B cell (primary cell): ENCODE measurements around the gene SMAP2. TPM values are rescaled to one million over a fixed set of nuclear protein-coding genes. Genes with fewer than 3 reads are reported as not detected.

Source experiments
- ATAC-seq: fragments of 200-7000 bp; cut with Tn5 transposase; one replicate; pipeline ENCODE4 v1.10.0; 2021; ENCODE audit warnings: low read depth, mild to moderate bottlenecking, moderate number of reproducible peaks, moderate library complexity
- CTCF ChIA-PET: fragments of 350-600 bp; sonication (Branson Sonifier 250); formaldehyde crosslinking; loops from one replicate; lab custom pipeline; 2021; ENCODE audit warnings: antibody characterized with exemption, inconsistent platforms; lab: Charles Lee
- POLR2A ChIA-PET: fragments of 350-600 bp; sonication (Branson Sonifier 250); formaldehyde crosslinking; loops from one replicate; lab custom pipeline; 2021; ENCODE audit warnings: antibody characterized with exemption; lab: Charles Lee
- DNase-seq: peaks from one replicate; pipeline ENCODE4 v3.0.0; 2013
- H2AFZ ChIP-seq: 2 replicates; pipeline ENCODE4 v1.6.1; 2012; ENCODE audit warnings: mild to moderate bottlenecking, low read depth, low read length; ENCODE audit not compliant: insufficient read depth, poor library complexity, severe bottlenecking
- H3K27ac ChIP-seq, 2 donors: 1 replicate in 1 of 2; 2 replicates in 1 of 2; pipeline ENCODE4 v1.5.1; 2012 to 2013; ENCODE audit warnings: low read length in 2 of 2, mild to moderate bottlenecking in 2 of 2, moderate library complexity in 1 of 2
- H3K27me3 ChIP-seq, 4 experiments: fragments of 200-600 bp in 1 of 4; sonication (generic) in 1 of 4; replicated peaks in 1 of 4; 1 replicate in 2 of 4; 2 replicates in 2 of 4; pipeline versions ENCODE4 v1.6.1 to v1.7.0; 2013 to 2016; ENCODE audit warnings: low read length in 3 of 4, mild to moderate bottlenecking in 2 of 4, mixed read lengths in 1 of 4, moderate library complexity in 1 of 4; ENCODE audit not compliant: insufficient read depth in 4 of 4, control insufficient read depth in 3 of 4; ENCODE audit errors: control extremely low read depth in 1 of 4
- H3K36me3 ChIP-seq, 2 experiments: replicated peaks in 1 of 2; 1 replicate in 1 of 2; 2 replicates in 1 of 2; pipeline versions ENCODE4 v1.6.1 to v1.7.1; 2013; ENCODE audit warnings: low read length in 1 of 2; ENCODE audit not compliant: insufficient read depth in 2 of 2, control insufficient read depth in 1 of 2; ENCODE audit errors: control extremely low read depth in 1 of 2, extremely low read depth in 1 of 2
- H3K4me1 ChIP-seq, 2 donors: fragments of 200-600 bp in 1 of 2; sonication (generic) in 1 of 2; 1 replicate in 1 of 2; 2 replicates in 1 of 2; pipeline versions ENCODE4 v1.5.1 to v1.6.1; 2013 to 2017; ENCODE audit warnings: low read length in 2 of 2; ENCODE audit not compliant: control insufficient read depth in 2 of 2, insufficient read depth in 2 of 2
- H3K4me2 ChIP-seq: replicated peaks from 2 replicates; pipeline ENCODE3; 2012; ENCODE audit warnings: mild to moderate bottlenecking, low read depth, low read length; ENCODE audit not compliant: poor library complexity, severe bottlenecking
- H3K4me3 ChIP-seq, 5 experiments: fragments of 200-600 bp in 1 of 5; sonication (generic) in 1 of 5; 1 replicate in 3 of 5; 2 replicates in 2 of 5; pipeline versions ENCODE4 v1.5.1 to v1.7.0; 2011 to 2016; ENCODE audit warnings: low read length in 4 of 5, mild to moderate bottlenecking in 4 of 5, low read depth in 2 of 5, control low read depth in 1 of 5, moderate library complexity in 1 of 5; ENCODE audit not compliant: insufficient read depth in 1 of 5; ENCODE audit errors: control extremely low read depth in 1 of 5, extremely low read depth in 1 of 5
- H3K79me2 ChIP-seq: fragments of 200-600 bp; sonication (generic); one replicate; pipeline ENCODE4 v1.6.0; 2016; ENCODE audit warnings: low read length; ENCODE audit not compliant: control insufficient read depth, insufficient read depth
- H3K9ac ChIP-seq: fragments of 200-600 bp; sonication (generic); 2 replicates; pipeline ENCODE4 v1.6.1; 2017; ENCODE audit warnings: mild to moderate bottlenecking, low read length, moderate library complexity
- H3K9me3 ChIP-seq, 3 donors: one replicate each; pipeline versions ENCODE4 v1.6.1 to v1.7.1; 2013; ENCODE audit warnings: low read length in 2 of 3; ENCODE audit not compliant: control insufficient read depth in 2 of 3, insufficient read depth in 1 of 3; ENCODE audit errors: control extremely low read depth in 1 of 3
- H4K20me1 ChIP-seq: 2 replicates; pipeline ENCODE4 v1.6.0; 2012; ENCODE audit warnings: mild to moderate bottlenecking, low read length; ENCODE audit not compliant: insufficient read depth, control insufficient read depth, poor library complexity, severe bottlenecking
- H3K27ac Mint-ChIP-seq: one replicate; pipeline ENCODE4 v1.8.0; 2021; ENCODE audit warnings: mixed read lengths
- H3K27me3 Mint-ChIP-seq: one replicate; pipeline ENCODE4 v1.8.0; 2021; ENCODE audit warnings: mixed read lengths
- H3K4me1 Mint-ChIP-seq: one replicate; pipeline ENCODE4 v1.8.0; 2021; ENCODE audit warnings: mixed read lengths
- H3K4me3 Mint-ChIP-seq: one replicate; pipeline ENCODE4 v1.8.0; 2021; ENCODE audit warnings: mixed read lengths
- H3K9me3 Mint-ChIP-seq: one replicate; pipeline ENCODE4 v1.8.0; 2022; ENCODE audit warnings: mixed read lengths; ENCODE audit not compliant: insufficient read depth
- EZH2 ChIP-seq: IDR thresholded peaks from 2 replicates; pipeline ENCODE4 v1.6.1; 2012; ENCODE audit warnings: borderline replicate concordance, low read depth, mild to moderate bottlenecking, moderate library complexity, low read length; ENCODE audit not compliant: insufficient read depth, poor library complexity, severe bottlenecking
- WGBS: methylation state at CpG from one replicate; pipeline ENCODE4 v1.1.5; 2013; ENCODE audit warnings: missing lambda C conversion rate; ENCODE audit not compliant: insufficient coverage; 5-methylcytosine and 5-hydroxymethylcytosine counted together
- intact Hi-C: fragments of 100-400 bp; cut with micrococcal nuclease; formaldehyde crosslinking; loops from one replicate; pipeline ENCODE4 v1.10.0; 2022
- polyA plus RNA-seq: library from polyadenylated mRNA; depleted of rRNA; stranded (reverse); fragments of >200 nt; gene quantifications from 2 replicates; pipeline ENCODE4 v1.2.3, GENCODE V29; 2012
- total RNA-seq, 2 donors: library from RNA; stranded (reverse); fragments of 120-200 nt in 1 of 2; gene quantifications; 1 replicate in 1 of 2; 2 replicates in 1 of 2; pipeline versions ENCODE4 v1.2.3 to v1.2.4, GENCODE V29; 2013 to 2022
- TF ChIP-seq, protein P1 (sequence below): fragments of 200-600 bp; IDR thresholded peaks from one replicate; pipeline ENCODE4 v1.8.0; 2022; ENCODE audit warnings: antibody characterized with exemption, mild to moderate bottlenecking

The SMAP2 gene
- total and polyA plus RNA-seq, 2 donors (not counting 1 experiment from before 2014, with no cell fraction given): 275 to 305 TPM

DNA sequence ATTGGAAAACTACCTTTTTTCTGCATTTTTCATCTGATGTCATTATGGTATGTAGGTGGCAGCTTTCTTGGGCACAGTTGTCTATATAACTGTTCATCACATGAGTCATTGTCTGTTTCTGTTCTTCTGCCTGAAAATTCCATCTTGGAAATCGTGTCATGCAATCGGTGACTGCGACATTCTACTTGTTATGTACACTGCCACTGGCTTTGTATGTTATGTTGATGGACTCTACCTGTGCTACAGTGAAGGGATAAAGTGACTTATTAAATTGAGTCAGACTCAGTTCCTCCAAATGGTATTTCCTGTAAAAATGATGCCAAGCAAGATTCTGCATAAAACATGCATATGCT lies 8.6 kb downstream of the SMAP2 start:
- ChIA-PET POLR2A (interaction anchor here (0.7 to 7.6 kb wide), 10 partner anchors 8 to 124 kb away, joined by 3 to 90 read pairs (median 4); partner anchors contain the start of genes SMAP2 and ZFP69B), CTCF (interaction anchor here (0.7 to 8.0 kb wide), 17 partner anchors 9 to 238 kb away, joined by 3 to 63 read pairs (median 4); partner anchors contain the start of gene SMAP2)
- peak overlapping the region; percentile 79 for H3K4me2 ChIP-seq
- Mint-ChIP-seq H3K9me3 (no peaks in the 10 kb centered on the region), H3K27me3 (no peaks in the 10 kb centered on the region), H3K4me3 (peak overlapping the region; percentile 88), H3K27ac (peak overlapping the region; percentile 97), H3K4me1 (peaks cover 85% of the 10 kb centered on the region)
- H3K27me3 ChIP-seq: no peaks in the 10 kb centered on the region
- ATAC-seq: no peak
- DNase-seq: no peak
- peaks cover 90% of the 10 kb centered on the region for H3K79me2 ChIP-seq
- no CpG with 5 or more reads among the region's 3 CpGs for WGBS
- H4K20me1 ChIP-seq: no peaks in the 10 kb centered on the region
- H3K36me3 ChIP-seq: peaks cover 0 to 58% of the 10 kb centered on the region in 2 experiments
- TF ChIP-seq, protein P1, sequence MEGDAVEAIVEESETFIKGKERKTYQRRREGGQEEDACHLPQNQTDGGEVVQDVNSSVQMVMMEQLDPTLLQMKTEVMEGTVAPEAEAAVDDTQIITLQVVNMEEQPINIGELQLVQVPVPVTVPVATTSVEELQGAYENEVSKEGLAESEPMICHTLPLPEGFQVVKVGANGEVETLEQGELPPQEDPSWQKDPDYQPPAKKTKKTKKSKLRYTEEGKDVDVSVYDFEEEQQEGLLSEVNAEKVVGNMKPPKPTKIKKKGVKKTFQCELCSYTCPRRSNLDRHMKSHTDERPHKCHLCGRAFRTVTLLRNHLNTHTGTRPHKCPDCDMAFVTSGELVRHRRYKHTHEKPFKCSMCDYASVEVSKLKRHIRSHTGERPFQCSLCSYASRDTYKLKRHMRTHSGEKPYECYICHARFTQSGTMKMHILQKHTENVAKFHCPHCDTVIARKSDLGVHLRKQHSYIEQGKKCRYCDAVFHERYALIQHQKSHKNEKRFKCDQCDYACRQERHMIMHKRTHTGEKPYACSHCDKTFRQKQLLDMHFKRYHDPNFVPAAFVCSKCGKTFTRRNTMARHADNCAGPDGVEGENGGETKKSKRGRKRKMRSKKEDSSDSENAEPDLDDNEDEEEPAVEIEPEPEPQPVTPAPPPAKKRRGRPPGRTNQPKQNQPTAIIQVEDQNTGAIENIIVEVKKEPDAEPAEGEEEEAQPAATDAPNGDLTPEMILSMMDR: no peak
- no peak for TF ChIP-seq EZH2
- H3K27ac ChIP-seq: peak overlapping the region; percentile 99 to 100
- H3K4me1 ChIP-seq: peaks cover 96 to 97% of the 10 kb centered on the region in 2 donors
- peak overlapping the region; percentile 36 to 70 (median 48) for H3K4me3 ChIP-seq
- no peak overlapping the region for H2AFZ ChIP-seq
- intact Hi-C loops: loop anchor here (10.0 kb wide), 1 partner anchor 313 kb away; the partner anchor contains the start of gene NFYC
- H3K9me3 ChIP-seq: no peaks in the 10 kb centered on the region
- H3K9ac ChIP-seq: peak overlapping the region; percentile 81

DNA sequence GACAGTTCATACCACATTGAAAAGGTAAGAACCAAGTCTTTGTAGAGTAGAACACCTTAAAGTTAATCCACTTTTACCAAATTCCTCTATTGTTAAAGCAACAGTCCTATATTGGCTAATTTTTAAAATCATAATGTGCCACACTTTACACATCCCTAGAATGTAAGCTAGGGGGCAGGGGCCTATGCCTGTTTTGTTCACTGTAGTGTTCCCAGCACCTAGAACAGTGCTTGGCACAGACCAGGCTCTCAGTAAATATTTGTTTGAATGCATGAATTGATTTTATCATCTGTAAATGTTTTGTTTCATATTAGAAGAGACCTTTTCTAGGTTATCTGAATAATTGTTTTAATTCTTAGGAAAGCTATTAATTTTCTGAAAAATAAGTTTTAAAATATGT lies 9.1 kb downstream of the SMAP2 start:
- TF ChIP-seq EZH2: no peak
- TF ChIP-seq, protein P1: no peak
- intact Hi-C loops: loop anchor here (10.0 kb wide), 1 partner anchor 312 kb away; the partner anchor contains the start of gene NFYC
- peak overlapping the region; percentile 79 for H3K4me2 ChIP-seq
- H3K27me3 ChIP-seq: no peaks in the 10 kb centered on the region
- Mint-ChIP-seq H3K27me3 (no peaks in the 10 kb centered on the region), H3K4me3 (peak overlapping the region; percentile 88), H3K4me1 (peaks cover 84% of the 10 kb centered on the region), H3K27ac (peak overlapping the region; percentile 97), H3K9me3 (no peaks in the 10 kb centered on the region)
- peaks cover 90% of the 10 kb centered on the region for H3K79me2 ChIP-seq
- peaks cover 96 to 97% of the 10 kb centered on the region in 2 donors for H3K4me1 ChIP-seq
- POLR2A ChIA-PET: interaction anchor here (0.5 to 7.6 kb wide), 4 partner anchors 8 to 17 kb away, joined by 3 to 90 read pairs (median 8); partner anchors contain the start of gene SMAP2
- CTCF ChIA-PET: interaction anchor here (0.8 to 8.0 kb wide), 11 partner anchors 9 to 238 kb away, joined by 3 to 63 read pairs (median 9); partner anchors contain the start of gene SMAP2
- no peaks in the 10 kb centered on the region for H4K20me1 ChIP-seq
- DNase-seq (no peak), ATAC-seq (no peak)
- peaks cover 0 to 53% of the 10 kb centered on the region in 2 experiments for H3K36me3 ChIP-seq
- no peaks in the 10 kb centered on the region for H3K9me3 ChIP-seq
- H3K9ac ChIP-seq: peak overlapping the region; percentile 81
- H3K27ac ChIP-seq: peak overlapping the region; percentile 99 to 100
- H2AFZ ChIP-seq: no peak overlapping the region
- peak overlapping the region; percentile 36 to 70 (median 48) for H3K4me3 ChIP-seq
